GM18909 (cell line): ENCODE data around the gene USP22.

ENCODE experiments used
- ATAC-seq: cut with Tn5 transposase; IDR thresholded peaks from one replicate; pipeline ENCODE4 v1.9.1; 2021; ENCODE audit warnings: mild to moderate bottlenecking; ENCODE audit not compliant: unreplicated experiment, poor library complexity

USP22 gene

GRCh38 chr17:21024024-21024423, 18.8 kb downstream of the USP22 start:
- no peak for ATAC-seq

GRCh38 chr17:21021208-21021803, 21.5 kb downstream of the USP22 start:
- no peak for ATAC-seq

DNA sequence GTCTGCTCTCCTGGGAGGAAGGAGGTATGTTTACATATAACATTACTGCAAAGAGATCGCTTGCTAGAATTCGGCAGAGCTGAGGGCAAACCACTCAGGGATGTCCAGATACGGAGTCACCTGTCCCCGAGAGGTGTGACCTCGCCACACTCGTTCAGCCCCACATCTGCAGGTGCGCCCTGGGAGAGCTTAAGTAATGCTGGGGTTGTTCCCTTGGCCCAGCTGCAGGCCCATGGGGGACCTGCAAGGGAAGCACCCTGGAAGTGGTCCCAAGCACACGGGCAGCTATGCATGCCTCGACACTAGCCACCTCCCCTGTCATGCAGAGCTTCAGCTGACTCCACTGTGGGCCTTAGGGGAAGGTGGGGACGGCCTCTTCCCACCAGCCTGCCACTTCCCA, 22.2 kb downstream of the USP22 start:
- peak; percentile 23 for ATAC-seq

- ATAC-seq = peak; percentile 78
Measured at GRCh38 chr17:21019976-21020586, 22.7 kb downstream of the USP22 start.

GRCh38 chr17:21018894-21019293, 23.9 kb downstream of the USP22 start:
- no peak for ATAC-seq

DNA sequence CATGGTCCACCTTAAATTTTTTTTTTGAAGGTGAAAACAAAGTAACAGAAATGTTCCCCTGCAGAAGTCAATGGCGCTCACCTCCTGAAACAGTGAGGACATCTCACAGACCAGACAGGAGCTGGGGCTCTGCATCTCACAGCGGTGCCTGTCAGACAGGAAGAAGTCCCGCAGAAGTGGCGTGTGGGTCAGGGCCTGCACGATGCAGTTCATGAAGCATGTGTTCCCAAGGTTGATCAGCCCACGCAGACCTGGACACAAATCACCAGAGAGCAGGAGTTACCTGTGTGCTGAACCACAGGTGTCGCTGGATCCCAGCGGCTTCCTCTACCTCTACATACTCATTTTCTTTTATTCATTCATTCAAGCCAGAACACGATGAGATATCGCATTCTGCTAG, 24.9 kb downstream of the USP22 start:
- ATAC-seq = no peak

- no peak for ATAC-seq
Measured at GRCh38 chr17:21017256-21017655, 25.6 kb downstream of the USP22 start.

DNA sequence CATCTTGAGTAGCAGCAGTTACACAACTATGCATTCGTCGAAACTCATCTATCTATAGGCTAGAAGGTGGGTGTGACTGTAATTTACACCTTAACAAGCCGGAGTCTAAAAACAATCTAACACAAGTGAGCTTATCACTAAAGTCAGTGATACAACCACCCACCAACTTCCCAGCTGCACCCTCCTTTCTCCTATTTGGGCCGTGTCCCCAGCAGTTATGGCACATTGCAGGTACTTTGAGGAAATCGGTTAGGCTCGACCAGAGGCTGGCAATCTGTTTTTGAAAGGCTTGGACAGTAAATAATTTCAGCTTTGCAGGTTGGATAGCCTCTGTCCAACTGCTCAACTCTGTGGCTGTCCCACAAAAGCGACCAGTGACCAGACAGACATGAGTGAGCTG, 26.0 kb downstream of the USP22 start:
- no peak for ATAC-seq

GRCh38 chr17:21015564-21015963, 27.2 kb downstream of the USP22 start:
- no peak for ATAC-seq

DNA sequence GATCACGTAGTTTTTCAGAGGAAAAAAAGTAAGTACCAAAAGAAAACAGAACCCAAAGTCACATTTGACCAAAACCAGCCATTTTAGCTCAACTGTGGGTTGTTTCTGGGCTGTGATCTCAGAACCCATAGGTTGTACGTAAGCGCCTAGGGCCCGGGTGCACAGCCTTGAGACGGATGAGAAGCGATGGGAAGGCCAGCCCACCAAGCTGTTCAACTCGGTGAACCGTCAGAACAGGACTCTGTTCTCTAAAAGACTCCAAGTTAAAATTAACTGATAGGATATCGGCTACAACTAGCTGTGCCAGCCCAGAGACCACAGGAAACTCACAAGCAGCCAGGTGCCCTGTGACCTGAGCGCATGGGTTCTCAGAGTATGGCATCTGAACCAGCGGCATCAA, 28.3 kb downstream of the USP22 start:
- ATAC-seq = no peak

- no peak for ATAC-seq
Measured at GRCh38 chr17:21013983-21014382, 28.8 kb downstream of the USP22 start.

- ATAC-seq = no peak
Measured at GRCh38 chr17:21012736-21013135, 30.1 kb downstream of the USP22 start.

DNA sequence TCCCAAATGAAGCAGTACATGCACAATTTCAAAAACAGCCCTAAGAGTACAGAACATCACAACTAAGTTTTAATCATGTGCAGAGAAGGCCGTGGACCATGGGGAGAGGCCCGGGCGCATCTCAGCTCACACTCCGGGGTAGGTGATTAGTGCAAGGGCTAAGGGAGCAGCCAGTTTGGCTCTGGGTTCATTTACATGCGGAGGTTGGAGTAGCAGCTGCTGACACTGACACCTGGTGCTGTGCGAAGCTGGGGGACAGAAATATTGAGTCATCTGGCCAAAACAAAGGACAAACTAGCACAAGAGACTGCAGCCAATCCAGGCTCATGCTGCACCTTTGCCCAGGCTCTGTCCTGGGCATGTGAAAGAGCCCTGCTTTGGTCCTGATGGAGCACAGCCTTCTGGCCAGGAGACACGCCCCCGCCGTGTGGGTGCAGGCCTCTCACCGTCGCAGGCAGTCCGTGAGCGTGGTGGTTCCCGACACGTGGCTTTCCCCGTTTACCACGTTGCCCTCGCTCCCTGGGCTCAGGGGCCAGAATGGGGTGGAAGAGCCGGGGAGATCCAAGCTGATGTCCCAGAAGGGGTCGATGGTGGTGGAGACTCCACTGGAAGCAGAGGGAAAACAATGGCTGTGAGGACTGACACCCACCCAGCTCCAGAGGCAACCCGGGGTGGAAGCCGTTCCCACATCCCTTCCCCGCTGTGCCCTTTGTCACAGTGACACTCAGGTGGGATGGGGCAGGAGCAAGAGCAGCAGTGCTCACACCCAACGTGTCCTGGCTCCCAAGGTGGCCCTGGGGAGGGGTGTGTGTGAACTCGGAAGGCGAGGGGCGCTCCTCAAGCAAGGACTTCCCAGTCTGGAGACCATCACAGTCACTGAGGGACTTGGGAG, 31.9 kb downstream of the USP22 start:
- no peak for ATAC-seq

DNA sequence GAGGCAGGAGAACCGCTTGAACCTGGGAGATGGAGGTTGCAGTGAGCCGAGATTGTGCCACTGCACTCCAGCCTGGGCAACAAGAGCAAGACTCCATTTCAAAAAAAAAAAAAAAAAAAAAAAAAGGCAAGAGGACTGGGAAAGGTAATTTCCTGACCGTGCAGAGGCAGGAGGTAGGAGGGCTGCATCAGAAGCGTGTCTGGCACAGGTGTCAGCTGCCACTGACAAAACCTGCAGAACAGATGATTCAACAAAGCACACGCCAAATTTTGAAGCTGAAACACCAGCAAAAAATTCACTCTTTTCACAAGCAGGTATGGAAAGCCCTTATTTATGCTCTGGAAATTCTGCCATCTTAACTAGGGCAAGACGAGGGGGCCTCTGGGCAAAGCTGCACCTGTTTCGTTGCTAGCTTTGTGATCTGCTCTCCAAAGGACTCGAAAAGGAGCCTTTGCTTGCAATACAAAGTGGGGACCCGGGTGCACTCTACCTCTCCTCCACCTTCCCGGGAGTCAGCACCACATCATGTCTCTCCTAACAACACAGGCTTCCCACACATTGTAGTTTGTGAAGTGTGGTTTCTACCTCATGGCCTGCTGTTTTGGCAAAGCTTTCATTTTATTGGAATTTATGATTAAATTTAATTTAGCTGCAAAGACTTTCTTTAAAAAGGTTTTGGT, 33.7 kb downstream of the USP22 start:
- no peak for ATAC-seq

- no peak for ATAC-seq
Measured at GRCh38 chr17:21008160-21008915, 34.5 kb downstream of the USP22 start.

DNA sequence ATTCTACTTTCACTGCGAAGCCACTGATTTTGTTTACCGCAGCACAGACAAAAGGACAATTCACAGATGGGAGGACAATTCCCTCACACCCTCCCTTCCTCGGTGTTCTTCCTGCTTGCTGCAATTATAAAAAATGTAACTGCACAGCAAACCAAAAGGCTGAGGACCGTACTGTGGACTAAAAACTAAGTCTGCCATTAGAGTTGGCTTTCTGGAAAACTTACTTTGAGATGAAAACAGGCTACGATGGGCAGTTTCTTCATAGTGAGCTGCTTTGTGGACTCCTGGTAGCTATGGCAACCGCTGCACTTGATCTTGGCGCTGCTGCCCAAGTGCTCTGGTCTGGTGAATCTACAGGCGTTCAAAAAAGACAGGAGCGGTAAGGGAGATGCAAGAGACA, 35.2 kb downstream of the USP22 start:
- no peak for ATAC-seq

DNA sequence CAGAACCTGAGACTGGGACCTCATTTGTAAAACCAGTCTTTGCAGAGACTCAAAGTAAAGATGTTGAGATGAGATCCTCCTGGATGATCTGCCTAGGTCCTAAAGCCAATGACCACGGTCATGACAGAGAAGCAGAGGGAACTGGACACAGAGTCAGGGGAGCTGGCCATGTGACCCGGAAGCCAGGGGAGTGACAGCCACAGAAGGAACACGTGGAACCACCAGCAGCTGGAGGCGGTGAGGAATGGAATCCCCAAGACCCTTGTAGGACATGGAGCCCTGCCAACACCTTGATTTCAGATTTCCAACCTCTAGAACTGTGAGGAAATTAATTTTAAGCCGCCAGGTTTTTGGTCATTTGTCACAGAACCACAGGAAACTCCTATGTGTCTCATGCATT, 37.0 kb downstream of the USP22 start:
- ATAC-seq = no peak

- ATAC-seq = no peak
Measured at GRCh38 chr17:21005367-21005766, 37.4 kb downstream of the USP22 start.

GRCh38 chr17:21004016-21004930, 38.5 kb downstream of the USP22 start:
- no peak for ATAC-seq
